ENCODE results near the gene DUSP21.
"Not testable (repeated sequence)": the region's sequence is repeated elsewhere in the genome, so short reads cannot be mapped to it uniquely, and the experiment has no call there.

Gene DUSP21

DNA sequence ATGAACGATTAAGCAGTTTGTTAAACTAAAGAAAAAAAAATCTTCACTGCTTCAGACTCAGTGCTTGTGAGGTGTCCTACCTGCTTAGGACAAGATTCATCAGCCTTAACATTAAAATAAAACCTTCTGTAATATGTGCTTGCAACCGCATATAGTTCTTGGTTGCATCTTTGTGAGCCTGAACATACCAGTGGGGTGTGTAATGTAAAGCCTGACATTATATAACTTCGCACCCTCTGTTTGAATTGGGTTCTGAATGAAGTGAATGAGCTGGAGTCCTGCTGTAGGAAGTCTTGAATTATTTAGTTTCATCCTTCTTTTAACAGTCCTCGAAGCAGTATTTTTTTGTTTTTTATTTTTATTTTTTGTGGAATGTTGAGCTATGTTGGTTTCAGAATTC lies 32.3 kb downstream of the DUSP21 start:
- no peak for DNase-seq (ENCODE audit: low read depth, low spot score)

GRCh38 chrX:44876767-44877166 lies 32.9 kb downstream of the DUSP21 start:
- DNase-seq (ENCODE audit: low read depth, low spot score): no peak

- DNase-seq (ENCODE audit: low read depth, low spot score): no peak
These were observed 35.0 kb downstream of the DUSP21 start for GRCh38 chrX:44878780-44879179.

DNA sequence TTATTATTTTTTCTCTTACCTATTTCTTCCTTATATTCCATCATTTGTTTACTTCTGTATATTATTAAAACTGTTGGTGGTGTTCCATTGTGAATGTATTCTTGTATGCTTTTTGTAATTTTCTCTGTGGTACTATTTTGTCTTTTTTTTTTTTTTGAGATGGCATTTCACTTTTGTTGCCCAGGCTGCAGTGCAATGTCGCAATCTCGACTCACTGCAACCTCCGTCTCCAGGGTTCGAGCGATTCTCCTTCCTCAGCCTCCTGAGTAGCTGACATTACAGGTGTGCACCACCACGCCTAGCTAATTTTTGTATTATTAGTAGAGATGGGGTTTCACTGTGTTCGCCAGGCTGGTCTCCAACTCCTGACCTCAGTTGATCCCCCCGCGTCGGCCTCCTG lies 37.7 kb downstream of the DUSP21 start:
- no peak for DNase-seq (ENCODE audit: low read depth, low spot score)

GRCh38 chrX:44882635-44883034 lies 38.8 kb downstream of the DUSP21 start:
- no peak for DNase-seq (ENCODE audit: low read depth, low spot score)

GRCh38 chrX:44884944-44885343 lies 41.1 kb downstream of the DUSP21 start:
- no peak for DNase-seq (ENCODE audit: low read depth, low spot score)

- no peak for DNase-seq (ENCODE audit: low read depth, low spot score)
These were observed 46.0 kb downstream of the DUSP21 start for GRCh38 chrX:44889824-44890223.

DNA sequence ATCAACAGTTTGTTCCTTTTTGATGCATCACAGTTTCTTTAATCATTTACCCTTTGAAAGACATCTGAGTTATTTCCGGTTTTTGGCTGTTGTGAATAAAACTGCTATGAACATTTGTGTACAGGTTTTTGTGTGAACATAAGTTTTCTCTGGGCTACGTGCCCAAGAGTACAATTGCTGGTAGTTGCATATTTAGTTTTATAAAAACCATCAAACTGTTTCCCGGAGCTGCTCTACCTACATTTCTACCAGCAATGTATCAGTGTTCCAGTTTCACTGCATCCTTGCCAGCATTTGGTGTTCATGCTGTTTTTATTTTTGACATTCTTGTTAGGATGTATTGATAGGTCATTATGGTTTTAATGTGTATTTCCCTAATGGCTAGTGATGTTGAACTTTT lies 46.4 kb downstream of the DUSP21 start:
- no peak for DNase-seq (ENCODE audit: low read depth, low spot score)

DNA sequence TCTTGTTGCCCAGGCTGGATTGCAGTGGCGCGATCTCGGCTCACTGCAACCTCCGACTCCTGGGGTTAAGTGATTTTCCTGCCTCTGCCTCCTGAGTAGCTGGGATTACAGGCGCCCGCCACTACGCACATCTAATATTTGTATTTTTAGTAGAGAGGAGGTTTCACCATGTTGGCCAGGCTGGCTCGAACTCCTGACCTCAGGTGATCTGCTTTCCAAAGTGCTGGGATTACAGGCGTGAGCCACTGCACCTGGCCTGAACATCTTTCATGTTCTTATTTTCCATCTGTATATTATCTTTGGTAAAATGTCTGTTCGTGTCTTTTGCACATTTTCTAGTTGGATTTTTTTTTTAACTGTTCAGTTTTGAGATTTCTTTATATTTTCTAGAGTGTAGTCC lies 46.9 kb downstream of the DUSP21 start:
- not testable (repeated sequence) for DNase-seq (ENCODE audit: low read depth, low spot score)

GRCh38 chrX:44891642-44892041 lies 47.8 kb downstream of the DUSP21 start:
- no peak for DNase-seq (ENCODE audit: low read depth, low spot score)

All from activated naive CD8-positive, alpha-beta T cell treated with anti-CD3 and anti-CD28 coated beads, Interleukin-2, amount 50 U/mL, for 16 hours (primary cell).